Astrocyte of the spinal cord (primary cell): Measurements from ENCODE around the gene IL10.

Experiments
- DNase-seq: peaks from one replicate; pipeline ENCODE4 v3.0.0; 2011; ENCODE audit warnings: low read depth, low spot score
- H3K4me3 ChIP-seq: 2 replicates; pipeline ENCODE4 v1.5.1; 2011; ENCODE audit warnings: low read depth, mild to moderate bottlenecking, low read length, moderate library complexity
- in situ Hi-C: cut with HindIII; loops from 2 replicates; pipeline ENCODE4 v1.10.0; 2017; ENCODE audit warnings: low sequenced_read_pairs
- TF ChIP-seq, protein P1 (sequence below): IDR thresholded peaks from 2 replicates; pipeline ENCODE4 v1.5.1; 2012; ENCODE audit warnings: low read depth, mild to moderate bottlenecking, low read length, inconsistent platforms

IL10 gene

GRCh38 chr1:206742719-206743383, 29.4 kb downstream of the IL10 start:
- no peak for DNase-seq
- in situ Hi-C loops, result loop anchor here (25.0 kb wide), 1 partner anchor 106 kb away; the partner anchor contains the start of gene DYRK3
- H3K4me3 ChIP-seq, result no peak overlapping the region
- TF ChIP-seq, protein P1, sequence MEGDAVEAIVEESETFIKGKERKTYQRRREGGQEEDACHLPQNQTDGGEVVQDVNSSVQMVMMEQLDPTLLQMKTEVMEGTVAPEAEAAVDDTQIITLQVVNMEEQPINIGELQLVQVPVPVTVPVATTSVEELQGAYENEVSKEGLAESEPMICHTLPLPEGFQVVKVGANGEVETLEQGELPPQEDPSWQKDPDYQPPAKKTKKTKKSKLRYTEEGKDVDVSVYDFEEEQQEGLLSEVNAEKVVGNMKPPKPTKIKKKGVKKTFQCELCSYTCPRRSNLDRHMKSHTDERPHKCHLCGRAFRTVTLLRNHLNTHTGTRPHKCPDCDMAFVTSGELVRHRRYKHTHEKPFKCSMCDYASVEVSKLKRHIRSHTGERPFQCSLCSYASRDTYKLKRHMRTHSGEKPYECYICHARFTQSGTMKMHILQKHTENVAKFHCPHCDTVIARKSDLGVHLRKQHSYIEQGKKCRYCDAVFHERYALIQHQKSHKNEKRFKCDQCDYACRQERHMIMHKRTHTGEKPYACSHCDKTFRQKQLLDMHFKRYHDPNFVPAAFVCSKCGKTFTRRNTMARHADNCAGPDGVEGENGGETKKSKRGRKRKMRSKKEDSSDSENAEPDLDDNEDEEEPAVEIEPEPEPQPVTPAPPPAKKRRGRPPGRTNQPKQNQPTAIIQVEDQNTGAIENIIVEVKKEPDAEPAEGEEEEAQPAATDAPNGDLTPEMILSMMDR, result no peak

- no peak overlapping the region for H3K4me3 ChIP-seq
- TF ChIP-seq, protein P1, result no peak
- in situ Hi-C loops, result loop anchor here (25.0 kb wide), 1 partner anchor 104 kb away; the partner anchor contains the start of gene DYRK3
- no peak for DNase-seq
Measured at GRCh38 chr1:206741142-206741701, 31.1 kb downstream of the IL10 start.

DNA sequence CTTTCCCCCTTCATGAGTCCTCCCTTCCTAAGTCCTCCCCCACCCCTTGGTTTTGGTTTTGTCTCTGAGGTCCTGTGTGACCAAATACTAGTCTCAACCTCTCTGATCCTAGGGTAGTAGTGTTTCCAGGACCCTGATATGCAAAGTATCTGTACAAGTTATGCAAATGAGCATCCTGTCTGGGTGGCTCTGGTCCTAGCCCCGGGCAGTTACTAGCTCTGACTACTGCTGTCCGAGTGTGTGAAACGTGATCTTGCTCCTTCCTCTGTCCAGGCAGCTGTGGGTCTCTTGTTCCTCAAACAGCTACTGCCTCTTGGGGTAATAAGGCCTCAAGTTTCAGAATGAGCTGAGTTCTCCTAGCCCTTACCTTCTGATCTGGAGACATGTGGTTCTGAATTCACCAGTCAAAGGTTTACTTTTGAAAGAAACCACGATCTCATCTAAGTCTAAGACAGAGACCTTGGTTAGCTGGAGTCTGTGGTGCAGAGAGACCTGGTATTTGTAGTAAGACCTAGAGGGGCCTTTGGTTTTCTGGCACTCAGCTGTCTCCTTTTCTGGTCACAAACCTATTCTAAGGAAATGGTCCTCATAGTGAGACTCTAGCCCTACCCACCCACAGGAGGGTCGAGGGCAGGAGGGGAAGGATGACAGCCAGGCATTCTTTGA, 32.8 kb downstream of the IL10 start:
- in situ Hi-C loops, result loop anchor here (25.0 kb wide), 1 partner anchor 102 kb away; the partner anchor contains the start of gene DYRK3
- TF ChIP-seq, protein P1, result no peak
- H3K4me3 ChIP-seq, result no peak overlapping the region
- no peak for DNase-seq

DNA sequence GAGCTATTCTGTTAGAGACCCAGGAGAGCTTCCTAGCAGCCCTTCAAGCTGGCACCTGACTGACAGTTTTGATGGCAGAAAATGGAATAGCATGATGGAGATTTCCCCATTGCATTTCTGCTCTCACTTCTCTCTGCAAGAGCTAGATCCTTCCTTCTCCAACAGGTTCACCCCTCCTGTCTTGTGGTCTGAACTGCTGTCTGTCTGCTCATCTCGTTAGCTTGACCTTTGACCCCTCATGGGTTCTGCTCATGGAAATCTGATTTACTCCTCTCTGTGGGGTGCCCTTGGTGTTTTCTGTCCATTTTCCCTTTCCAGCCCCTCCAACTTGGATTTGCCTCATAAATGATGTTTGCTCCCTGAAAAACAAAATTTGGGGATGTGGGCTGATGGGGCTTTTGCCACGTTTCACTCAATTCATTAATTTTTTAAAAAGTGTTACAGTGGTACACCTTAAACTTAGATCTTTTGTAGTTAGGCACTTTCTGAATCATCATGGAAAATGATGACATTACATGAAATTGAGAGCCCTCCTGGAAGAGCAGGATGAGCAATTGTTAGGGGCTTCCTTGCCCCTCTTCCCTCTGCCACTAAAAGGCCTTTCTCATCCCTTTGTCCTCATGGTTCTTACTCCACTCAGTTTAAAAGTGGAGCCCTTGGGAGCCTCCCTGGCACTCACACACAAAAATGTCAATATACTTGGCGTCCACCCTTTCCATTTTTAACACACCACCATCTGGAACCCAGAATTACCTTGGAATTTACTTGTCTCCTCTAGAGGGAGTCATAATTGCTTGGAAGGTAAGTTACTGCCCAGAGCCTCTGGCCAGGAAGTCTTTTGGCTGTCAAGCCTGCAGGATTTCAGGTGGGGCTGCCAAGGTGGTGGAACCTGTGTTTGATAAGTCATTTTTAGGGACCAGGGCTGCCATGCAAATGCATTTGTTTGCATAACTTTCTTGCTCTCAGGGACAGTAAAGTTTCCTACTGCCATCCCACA, 33.6 kb downstream of the IL10 start:
- TF ChIP-seq, protein P1, result no peak
- in situ Hi-C loops, result loop anchor here (25.0 kb wide), 1 partner anchor 101 kb away; the partner anchor contains the start of gene DYRK3
- no peak for DNase-seq
- H3K4me3 ChIP-seq, result no peak overlapping the region

DNA sequence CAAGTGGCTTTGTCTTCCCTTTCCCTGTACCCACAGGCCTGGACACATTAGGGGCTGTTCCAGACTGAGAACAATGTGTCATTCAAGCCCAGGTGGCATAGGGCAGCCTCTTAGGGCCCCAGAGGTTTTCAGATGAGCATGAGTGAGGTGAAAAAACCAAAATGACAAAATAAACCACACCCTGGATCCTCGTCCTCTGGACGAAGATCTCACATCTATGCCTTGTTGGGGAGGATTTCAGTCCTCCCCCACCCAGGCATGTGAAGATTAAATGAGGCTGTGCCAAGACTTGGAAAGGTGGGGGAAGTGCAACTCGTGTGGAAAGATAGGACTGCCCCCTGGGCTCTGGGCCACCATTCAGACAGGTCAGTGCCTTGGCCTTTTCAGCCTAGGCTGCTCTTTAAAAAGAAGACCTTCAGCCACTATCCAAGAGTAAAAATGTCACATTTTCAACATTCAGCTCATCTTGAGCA, 34.5 kb downstream of the IL10 start:
- DNase-seq, result no peak
- H3K4me3 ChIP-seq, result no peak overlapping the region
- TF ChIP-seq, protein P1, result no peak
- in situ Hi-C loops, result loop anchor here (25.0 kb wide), 1 partner anchor 100 kb away; the partner anchor contains the start of gene DYRK3
